ENCODE measurements around the gene SEMA3B. TPM values are rescaled to one million over a fixed set of nuclear protein-coding genes. Genes with fewer than 3 reads are reported as not detected.
"Not testable (repeated sequence)": the region's sequence is repeated elsewhere in the genome, so short reads cannot be mapped to it uniquely, and the experiment has no call there.

SEMA3B gene
- total RNA-seq, 2 experiments from 2014 or later: 0.16 to 0.70 TPM

- Mint-ChIP-seq H3K27ac (no peak overlapping the region), H3K36me3 (no peaks in the 10 kb centered on the region), H3K27me3 (peaks cover 35% of the 10 kb centered on the region), H3K9me3 (ENCODE audit: low read depth) (no peaks in the 10 kb centered on the region), H3K4me3 (no peak overlapping the region), H3K4me1 (peaks cover 15% of the 10 kb centered on the region)
- CTCF ChIA-PET: interaction anchor here (1.0 to 4.2 kb wide), 8 partner anchors 14 to 85 kb away, joined by 3 to 12 read pairs (median 5); partner anchors contain the start of genes HYAL3, NAA80 and TUSC2
- no peak for ATAC-seq
- DNase-seq: no peak
Observed at GRCh38 chr3:50279255-50280016, 10.5 kb downstream of the SEMA3B start.

DNA sequence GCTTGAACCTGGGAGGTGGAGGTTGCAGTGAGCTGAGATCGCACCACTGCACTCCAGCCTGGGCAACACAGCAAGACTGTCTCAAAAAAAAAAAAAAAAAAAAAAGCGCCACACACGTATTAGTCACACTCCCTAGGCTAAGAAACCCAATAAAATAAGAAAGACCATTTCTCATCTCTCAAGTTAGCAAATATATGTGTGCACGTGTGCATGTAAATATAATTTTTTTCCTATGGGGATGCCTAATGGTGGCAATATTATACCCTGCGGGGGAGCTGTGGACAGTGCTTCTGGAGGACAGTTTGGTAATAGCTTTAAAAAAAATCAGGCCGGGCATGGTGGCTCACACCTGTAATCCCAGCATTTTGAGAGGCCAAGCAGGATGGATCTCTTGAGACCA lies 15.2 kb downstream of the SEMA3B start:
- H3K9me3 Mint-ChIP-seq (ENCODE audit: low read depth); H3K27me3 Mint-ChIP-seq; ATAC-seq; H3K36me3 Mint-ChIP-seq; DNase-seq; H3K4me1 Mint-ChIP-seq; H3K27ac Mint-ChIP-seq; H3K4me3 Mint-ChIP-seq: not testable (repeated sequence)
- CTCF ChIA-PET: interaction anchor here (1.0 to 2.7 kb wide), 5 partner anchors 12 to 90 kb away, joined by 3 to 9 read pairs (median 8); partner anchors contain the start of gene GNAI2

- CTCF ChIA-PET: interaction anchor here (0.9 to 1.1 kb wide), 3 partner anchors 13 to 37 kb away, joined by 3 read pairs; no protein-coding TSS in a partner anchor
- no peaks in the 10 kb centered on the region for H3K9me3 Mint-ChIP-seq (ENCODE audit: low read depth)
- ATAC-seq (no peak), DNase-seq (no peak)
- H3K36me3 Mint-ChIP-seq: peaks cover 6% of the 10 kb centered on the region
- no peak overlapping the region for H3K4me3 Mint-ChIP-seq
- H3K27me3 Mint-ChIP-seq: no peaks in the 10 kb centered on the region
- peak overlapping the region; percentile 32 for H3K27ac Mint-ChIP-seq
- H3K4me1 Mint-ChIP-seq: peaks cover 12% of the 10 kb centered on the region
Observed at GRCh38 chr3:50286322-50287227, 17.6 kb downstream of the SEMA3B start.

DNA sequence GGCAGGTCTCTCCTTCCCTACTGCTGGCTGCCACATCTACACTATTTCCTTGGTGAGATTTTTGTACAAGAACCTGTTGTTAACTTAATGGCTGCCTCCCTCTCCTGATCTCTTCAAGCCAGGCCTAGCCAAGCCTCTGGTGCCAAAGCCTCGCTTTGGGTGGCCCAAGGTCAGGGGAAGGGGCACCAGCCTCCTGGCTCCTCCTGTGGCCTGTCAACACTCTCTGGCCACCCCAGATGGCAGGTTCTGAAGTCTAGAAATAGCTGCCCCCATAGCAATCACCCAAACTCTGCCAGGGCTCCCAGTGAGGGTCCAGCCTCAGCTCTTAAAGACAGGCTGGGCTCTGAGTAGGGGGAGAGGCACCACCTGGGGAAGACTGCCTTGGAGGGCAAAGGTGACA lies 18.3 kb downstream of the SEMA3B start:
- no peaks in the 10 kb centered on the region for H3K27me3 Mint-ChIP-seq
- no peaks in the 10 kb centered on the region for H3K9me3 Mint-ChIP-seq (ENCODE audit: low read depth)
- H3K36me3 Mint-ChIP-seq: peaks cover 6% of the 10 kb centered on the region
- H3K4me1 Mint-ChIP-seq: peaks cover 12% of the 10 kb centered on the region
- no peak overlapping the region for H3K4me3 Mint-ChIP-seq
- DNase-seq (no peak), ATAC-seq (no peak)
- CTCF ChIA-PET: interaction anchor here (0.9 to 1.2 kb wide), 4 partner anchors 14 to 93 kb away, joined by 3 to 4 read pairs (median 3); no protein-coding TSS in a partner anchor
- no peak overlapping the region for H3K27ac Mint-ChIP-seq

DNA sequence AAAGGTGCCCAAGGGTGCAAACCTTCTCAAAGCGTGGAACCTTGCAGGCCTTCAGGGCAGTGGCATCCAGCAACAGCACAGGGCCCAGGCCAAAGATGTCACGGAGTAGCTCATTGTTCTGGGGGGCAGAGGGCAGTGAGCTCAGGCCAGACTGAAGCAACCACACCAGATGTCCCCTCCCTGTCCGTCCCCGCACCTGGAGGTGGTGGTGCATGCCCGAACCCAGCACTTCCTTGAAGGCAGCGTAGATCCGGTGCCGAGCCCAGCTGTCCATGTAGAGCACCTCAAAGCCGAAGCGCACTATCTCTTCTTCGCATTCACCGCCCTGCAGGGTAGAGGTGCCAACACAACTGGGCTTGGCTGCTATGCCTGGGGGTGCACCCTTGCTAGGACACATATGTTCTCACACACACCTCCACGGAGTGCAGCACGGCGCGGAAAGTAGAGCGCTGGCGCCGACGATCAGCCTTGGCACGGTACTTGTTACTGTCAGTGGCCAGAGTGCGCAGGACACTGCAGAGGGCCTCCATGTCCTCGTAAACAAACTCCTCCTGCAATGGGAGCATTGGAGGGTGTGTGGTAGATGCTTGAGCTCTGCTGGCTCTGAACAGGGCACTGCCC lies 19.6 kb downstream of the SEMA3B start:
- ATAC-seq (no peak), DNase-seq (no peak)
- CTCF ChIA-PET: interaction anchor here (0.6 to 1.3 kb wide), 4 partner anchors 14 to 100 kb away, joined by 3 to 6 read pairs (median 4); partner anchors contain the start of gene HYAL2
- Mint-ChIP-seq H3K4me3 (no peak overlapping the region), H3K27me3 (no peaks in the 10 kb centered on the region), H3K9me3 (ENCODE audit: low read depth) (no peaks in the 10 kb centered on the region), H3K27ac (no peak overlapping the region), H3K36me3 (peaks cover 6% of the 10 kb centered on the region), H3K4me1 (peaks cover 19% of the 10 kb centered on the region)

GRCh38 chr3:50289130-50289529 lies 20.2 kb downstream of the SEMA3B start:
- Mint-ChIP-seq H3K27ac (no peak overlapping the region), H3K4me1 (peaks cover 19% of the 10 kb centered on the region), H3K4me3 (no peak overlapping the region), H3K27me3 (no peaks in the 10 kb centered on the region), H3K9me3 (ENCODE audit: low read depth) (no peaks in the 10 kb centered on the region), H3K36me3 (peaks cover 6% of the 10 kb centered on the region)
- CTCF ChIA-PET: interaction anchor here (1.1 to 4.0 kb wide), 4 partner anchors 9 to 34 kb away, joined by 3 to 18 read pairs (median 5); partner anchors contain the start of gene HYAL2
- DNase-seq (no peak), ATAC-seq (no peak)

DNA sequence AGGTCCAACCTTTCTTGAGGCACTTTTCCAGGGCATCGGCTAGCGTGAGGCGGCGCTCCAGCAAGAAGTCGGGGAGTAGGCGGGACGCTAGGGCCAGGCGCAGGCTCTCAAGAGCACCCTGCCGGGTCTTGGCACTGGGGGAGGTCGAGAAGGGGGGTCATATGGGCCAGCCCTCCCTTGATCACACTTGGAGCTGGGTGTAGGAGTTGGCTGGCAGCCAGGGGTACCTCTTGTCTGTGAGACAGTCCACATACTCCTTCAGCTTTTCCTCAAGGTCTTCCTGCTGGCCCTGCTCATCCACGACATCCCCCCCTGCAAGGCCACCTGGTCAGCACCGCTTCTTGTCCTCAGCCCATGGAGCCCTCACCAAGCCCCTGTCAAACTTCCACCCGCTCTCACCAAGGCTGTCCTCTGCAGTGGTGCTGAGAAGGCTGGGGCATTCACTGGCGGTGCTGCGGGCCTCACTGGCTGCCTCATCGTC lies 21.3 kb downstream of the SEMA3B start:
- H3K27ac Mint-ChIP-seq: no peak overlapping the region
- H3K36me3 Mint-ChIP-seq: peaks cover 6% of the 10 kb centered on the region
- H3K4me3 Mint-ChIP-seq: peak overlapping the region; percentile 24
- no peaks in the 10 kb centered on the region for H3K27me3 Mint-ChIP-seq
- ATAC-seq: no peak
- no peaks in the 10 kb centered on the region for H3K9me3 Mint-ChIP-seq (ENCODE audit: low read depth)
- H3K4me1 Mint-ChIP-seq: peaks cover 19% of the 10 kb centered on the region
- no peak for DNase-seq
- CTCF ChIA-PET: interaction anchor here (1.0 to 4.0 kb wide), 3 partner anchors 12 to 44 kb away, joined by 3 to 18 read pairs (median 4); no protein-coding TSS in a partner anchor

GRCh38 chr3:50292159-50293078 lies 23.5 kb downstream of the SEMA3B start, which contains the start of gene IFRD2:
Gene IFRD2, minus strand, starts transcription at chr3:50292429. Its CDS starts 155 bp downstream, at chr3:50292274.
- peaks cover 22% of the 10 kb centered on the region for H3K4me1 Mint-ChIP-seq
- CTCF ChIA-PET: interaction anchor here (0.7 to 17.4 kb wide), 12 partner anchors 11 to 98 kb away, joined by 3 to 266 read pairs (median 4); partner anchors contain the start of genes GNAI2, HYAL2 and TUSC2
- no peaks in the 10 kb centered on the region for H3K9me3 Mint-ChIP-seq (ENCODE audit: low read depth)
- peak within 1 kb of the TSS; percentile 97 for H3K27ac Mint-ChIP-seq
- peaks cover 10% of the 10 kb centered on the region for H3K36me3 Mint-ChIP-seq
- ATAC-seq (peak; percentile 98), DNase-seq (peak; percentile 98)
- H3K4me3 Mint-ChIP-seq: peak within 1 kb of the TSS; percentile 79
- H3K27me3 Mint-ChIP-seq: no peaks in the 10 kb centered on the region

DNA sequence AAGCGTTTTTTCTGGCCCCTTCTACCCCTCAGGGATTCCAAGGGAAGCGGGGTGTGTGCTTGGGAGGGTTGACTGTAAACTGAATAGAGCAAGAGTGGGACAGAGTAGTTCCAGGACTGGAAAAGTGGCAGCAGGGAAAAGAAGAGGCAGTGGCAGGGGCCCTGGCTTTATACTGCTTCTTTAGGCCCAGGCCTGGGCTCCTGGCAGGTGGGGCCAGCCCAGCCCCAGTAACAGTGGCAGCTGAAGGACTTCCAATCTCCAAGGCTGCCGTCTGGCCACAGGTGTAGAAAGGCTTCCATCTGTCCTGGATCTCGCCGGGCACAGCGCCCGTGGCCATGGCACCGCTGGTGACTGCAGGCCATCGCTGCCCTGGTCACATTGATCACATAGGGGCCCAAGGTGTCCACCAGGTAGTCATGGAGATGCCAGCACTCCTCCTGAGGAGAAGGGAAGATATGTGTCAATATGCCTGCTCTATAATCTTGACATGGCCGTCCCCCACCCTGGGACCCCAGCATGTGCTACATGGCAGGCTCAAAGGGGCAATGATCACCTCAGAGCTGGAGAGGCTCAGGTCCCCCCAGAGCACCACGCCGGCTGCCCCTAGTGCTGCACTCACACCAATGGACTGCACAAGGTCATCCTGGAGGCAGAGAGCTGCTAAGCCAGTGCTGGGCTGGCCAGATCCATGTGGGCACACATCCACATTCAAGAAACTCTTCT lies 24.3 kb downstream of the SEMA3B start:
- no peaks in the 10 kb centered on the region for H3K9me3 Mint-ChIP-seq (ENCODE audit: low read depth)
- H3K36me3 Mint-ChIP-seq: peaks cover 9% of the 10 kb centered on the region
- no peaks in the 10 kb centered on the region for H3K27me3 Mint-ChIP-seq
- H3K4me3 Mint-ChIP-seq: peak overlapping the region; percentile 79
- CTCF ChIA-PET: interaction anchor here (1.0 to 17.4 kb wide), 7 partner anchors 16 to 99 kb away, joined by 3 to 266 read pairs (median 7); partner anchors contain the start of genes GNAI2, HYAL2 and TUSC2
- H3K27ac Mint-ChIP-seq: peak overlapping the region; percentile 97
- DNase-seq (peak; percentile 41), ATAC-seq (no peak)
- H3K4me1 Mint-ChIP-seq: peaks cover 29% of the 10 kb centered on the region

DNA sequence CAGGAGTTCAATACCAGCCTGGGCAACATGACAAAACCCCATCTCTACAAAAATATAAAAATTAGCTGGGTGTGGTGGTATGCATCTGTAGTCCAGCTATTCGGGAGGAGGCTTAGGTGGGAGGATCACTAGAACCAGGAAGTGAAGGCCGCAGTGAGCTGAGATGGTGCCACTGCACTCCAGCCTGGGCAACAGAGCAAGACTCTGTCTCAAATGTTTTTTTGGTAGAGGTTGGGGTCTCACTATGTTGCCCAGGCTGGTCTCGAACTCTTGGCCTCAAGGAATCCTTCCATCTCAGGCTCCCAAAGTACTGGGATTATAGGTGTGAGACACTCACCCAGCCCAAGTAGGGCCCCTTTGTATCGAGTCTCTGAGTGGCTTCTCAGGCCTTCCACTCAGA lies 25.1 kb downstream of the SEMA3B start:
- peaks cover 7% of the 10 kb centered on the region for H3K36me3 Mint-ChIP-seq
- H3K4me3 Mint-ChIP-seq: no peak overlapping the region
- DNase-seq (no peak), ATAC-seq (no peak)
- CTCF ChIA-PET: interaction anchor here (1.6 to 17.4 kb wide), 2 partner anchors 27 to 55 kb away, joined by 3 to 266 read pairs; partner anchors contain the start of genes HYAL2 and TUSC2
- no peak overlapping the region for H3K27ac Mint-ChIP-seq
- no peaks in the 10 kb centered on the region for H3K27me3 Mint-ChIP-seq
- H3K9me3 Mint-ChIP-seq (ENCODE audit: low read depth): no peaks in the 10 kb centered on the region
- peaks cover 29% of the 10 kb centered on the region for H3K4me1 Mint-ChIP-seq
